ENCODE measurements around the gene DYRK1A. TPM values are rescaled to one million over a fixed set of nuclear protein-coding genes. Genes with fewer than 3 reads are reported as not detected.

The DYRK1A gene
- total RNA-seq, 1 donor from 2014 or later: 50.3 TPM

GRCh38 chr21:37454869-37455503 lies 88.4 kb downstream of the DYRK1A start:
- Mint-ChIP-seq H3K36me3 (ENCODE audit: low read depth) (no peaks in the 10 kb centered on the region), H3K4me3 (ENCODE audit: unreplicated experiment) (no peak overlapping the region), H3K27ac (ENCODE audit: unreplicated experiment) (peak overlapping the region; percentile 91), H3K9me3 (ENCODE audit: low read depth) (no peaks in the 10 kb centered on the region), H3K4me1 (ENCODE audit: low read depth) (peaks cover 94% of the 10 kb centered on the region), H3K27me3 (ENCODE audit: low read depth) (no peaks in the 10 kb centered on the region)
- TF ChIP-seq CTCF (IDR thresholded peaks at IDR 0.05): no peak
- DNase-seq (ENCODE audit: low spot score): no peak

- H3K9me3 Mint-ChIP-seq (ENCODE audit: low read depth): no peaks in the 10 kb centered on the region
- no peaks in the 10 kb centered on the region for H3K36me3 Mint-ChIP-seq (ENCODE audit: low read depth)
- no peak for DNase-seq (ENCODE audit: low spot score)
- peaks cover 94% of the 10 kb centered on the region for H3K4me1 Mint-ChIP-seq (ENCODE audit: low read depth)
- no peaks in the 10 kb centered on the region for H3K27me3 Mint-ChIP-seq (ENCODE audit: low read depth)
- no peak for TF ChIP-seq CTCF (IDR thresholded peaks at IDR 0.05)
- no peak overlapping the region for H3K4me3 Mint-ChIP-seq (ENCODE audit: unreplicated experiment)
- peak overlapping the region; percentile 91 for H3K27ac Mint-ChIP-seq (ENCODE audit: unreplicated experiment)
These were observed 88.9 kb downstream of the DYRK1A start for GRCh38 chr21:37455504-37455911.

- Mint-ChIP-seq H3K36me3 (ENCODE audit: low read depth) (no peaks in the 10 kb centered on the region), H3K27me3 (ENCODE audit: low read depth) (no peaks in the 10 kb centered on the region), H3K9me3 (ENCODE audit: low read depth) (no peaks in the 10 kb centered on the region), H3K4me1 (ENCODE audit: low read depth) (peaks cover 88% of the 10 kb centered on the region), H3K4me3 (ENCODE audit: unreplicated experiment) (no peak overlapping the region), H3K27ac (ENCODE audit: unreplicated experiment) (peak overlapping the region; percentile 64)
- DNase-seq (ENCODE audit: low spot score): no peak
- TF ChIP-seq CTCF (IDR thresholded peaks at IDR 0.05): no peak
These were observed 92.2 kb downstream of the DYRK1A start for GRCh38 chr21:37458669-37459276.

- peak overlapping the region; percentile 88 for H3K27ac Mint-ChIP-seq (ENCODE audit: unreplicated experiment)
These were observed 93.0 kb downstream of the DYRK1A start for GRCh38 chr21:37459575-37459974.

GRCh38 chr21:37460196-37460595 lies 93.6 kb downstream of the DYRK1A start:
- no peaks in the 10 kb centered on the region for H3K27me3 Mint-ChIP-seq (ENCODE audit: low read depth)
- H3K4me3 Mint-ChIP-seq (ENCODE audit: unreplicated experiment): no peak overlapping the region
- DNase-seq (ENCODE audit: low spot score): no peak
- no peaks in the 10 kb centered on the region for H3K9me3 Mint-ChIP-seq (ENCODE audit: low read depth)
- peak overlapping the region; percentile 58 for H3K27ac Mint-ChIP-seq (ENCODE audit: unreplicated experiment)
- H3K4me1 Mint-ChIP-seq (ENCODE audit: low read depth): peaks cover 84% of the 10 kb centered on the region
- no peaks in the 10 kb centered on the region for H3K36me3 Mint-ChIP-seq (ENCODE audit: low read depth)
- TF ChIP-seq CTCF (IDR thresholded peaks at IDR 0.05): peak; percentile 61

More at GRCh38 chr21:37459575-37459974, 93.0 kb downstream of the DYRK1A start:
- Mint-ChIP-seq H3K27me3 (ENCODE audit: low read depth) (no peaks in the 10 kb centered on the region), H3K9me3 (ENCODE audit: low read depth) (no peaks in the 10 kb centered on the region), H3K36me3 (ENCODE audit: low read depth) (no peaks in the 10 kb centered on the region), H3K4me1 (ENCODE audit: low read depth) (peaks cover 85% of the 10 kb centered on the region), H3K4me3 (ENCODE audit: unreplicated experiment) (peak overlapping the region; percentile 48)
- no peak for DNase-seq (ENCODE audit: low spot score)
- no peak for TF ChIP-seq CTCF (IDR thresholded peaks at IDR 0.05)
